Ishikawa (cell line): Measurements from ENCODE around the gene CBX2.

Source experiments
- CEBPB ChIP-seq: IDR thresholded peaks from 2 replicates; pipeline ENCODE4 v1.6.1; 2012
- CREB1 ChIP-seq: IDR thresholded peaks from 2 replicates; pipeline ENCODE4 v1.6.1; 2012; ENCODE audit warnings: low read depth
- EGR1 ChIP-seq: IDR thresholded peaks from 2 replicates; pipeline ENCODE4 v1.6.1; 2012
- EP300 ChIP-seq: IDR thresholded peaks from 2 replicates; pipeline ENCODE4 v1.6.1; 2012; ENCODE audit warnings: borderline replicate concordance
- FOXM1 ChIP-seq: IDR thresholded peaks from 2 replicates; pipeline ENCODE4 v1.6.1; 2012; ENCODE audit warnings: low read depth, borderline replicate concordance
- MAX ChIP-seq: IDR thresholded peaks from 2 replicates; pipeline ENCODE4 v1.6.1; 2012
- NFIC ChIP-seq: IDR thresholded peaks from 2 replicates; pipeline ENCODE4 v1.6.1; 2012
- RAD21 ChIP-seq: IDR thresholded peaks from 2 replicates; pipeline ENCODE4 v1.6.1; 2012; ENCODE audit warnings: low read depth
- REST ChIP-seq: IDR thresholded peaks from 2 replicates; pipeline ENCODE4 v1.6.1; 2012; ENCODE audit warnings: low read depth, mild to moderate bottlenecking
- TAF1 ChIP-seq: IDR thresholded peaks from 2 replicates; pipeline ENCODE4 v1.6.1; 2012; ENCODE audit warnings: low read depth, mild to moderate bottlenecking
- TCF12 ChIP-seq: IDR thresholded peaks from 2 replicates; pipeline ENCODE4 v1.6.1; 2012; ENCODE audit warnings: low read depth
- TEAD4 ChIP-seq: IDR thresholded peaks from 2 replicates; pipeline ENCODE4 v1.6.1; 2012
- USF1 ChIP-seq: IDR thresholded peaks from 2 replicates; pipeline ENCODE4 v1.6.1; 2012
- YY1 ChIP-seq: IDR thresholded peaks from 2 replicates; pipeline ENCODE4 v1.6.1; 2012; ENCODE audit warnings: low read depth
- ZBTB7A ChIP-seq: IDR thresholded peaks from 2 replicates; pipeline ENCODE4 v1.6.1; 2012; ENCODE audit warnings: low read depth

The CBX2 gene

GRCh38 chr17:79777894-79778503, at the start of gene CBX2:
TSS of gene CBX2 (plus strand) at chr17:79778148. CDS start at chr17:79778236, 88 bp downstream.
- TF ChIP-seq MAX (no peak), EGR1 (peak; percentile 71), ZBTB7A (no peak; the same call in 1 of the 2 replicates), TAF1 (no peak; the same call in 1 of the 2 replicates), YY1 (0 out of 2 replicates have a peak, but pooled peaks have one; percentile 39), TCF12 (no peak)

- peak; percentile 98 for TF ChIP-seq USF1
- peak; percentile 93 for TF ChIP-seq YY1
- no peak for TF ChIP-seq TEAD4
- no peak for TF ChIP-seq MAX
- TF ChIP-seq ZBTB7A, result no peak
- no peak for TF ChIP-seq EP300
- TF ChIP-seq CEBPB, result no peak
Measured at GRCh38 chr17:79728169-79728907, 49.6 kb upstream of the CBX2 start.

GRCh38 chr17:79728908-79729471, 49.0 kb upstream of the CBX2 start:
- TF ChIP-seq REST, result no peak
- TF ChIP-seq TAF1, result no peak
- TF ChIP-seq YY1, result no peak
- no peak for TF ChIP-seq NFIC
- TF ChIP-seq FOXM1, result no peak

GRCh38 chr17:79729761-79730160, 48.2 kb upstream of the CBX2 start:
- TF ChIP-seq RAD21 (no peak), REST (no peak), CREB1 (no peak), MAX (no peak), EGR1 (no peak), YY1 (no peak), FOXM1 (no peak), TAF1 (no peak), CEBPB (no peak), EP300 (no peak), USF1 (no peak), ZBTB7A (no peak), NFIC (no peak), TCF12 (no peak)

- TF ChIP-seq YY1 (no peak), NFIC (no peak), EGR1 (no peak), CEBPB (no peak), MAX (no peak), EP300 (no peak), TEAD4 (no peak), REST (no peak), TCF12 (no peak), RAD21 (no peak), TAF1 (no peak), ZBTB7A (no peak)
Measured at GRCh38 chr17:79730437-79730768, 47.5 kb upstream of the CBX2 start.
